ENCODE measurements around the gene KLHL29.

GRCh38 chr2:23616630-23617029 is 231.7 kb downstream of the KLHL29 start:
- TF ChIP-seq, protein P1, sequence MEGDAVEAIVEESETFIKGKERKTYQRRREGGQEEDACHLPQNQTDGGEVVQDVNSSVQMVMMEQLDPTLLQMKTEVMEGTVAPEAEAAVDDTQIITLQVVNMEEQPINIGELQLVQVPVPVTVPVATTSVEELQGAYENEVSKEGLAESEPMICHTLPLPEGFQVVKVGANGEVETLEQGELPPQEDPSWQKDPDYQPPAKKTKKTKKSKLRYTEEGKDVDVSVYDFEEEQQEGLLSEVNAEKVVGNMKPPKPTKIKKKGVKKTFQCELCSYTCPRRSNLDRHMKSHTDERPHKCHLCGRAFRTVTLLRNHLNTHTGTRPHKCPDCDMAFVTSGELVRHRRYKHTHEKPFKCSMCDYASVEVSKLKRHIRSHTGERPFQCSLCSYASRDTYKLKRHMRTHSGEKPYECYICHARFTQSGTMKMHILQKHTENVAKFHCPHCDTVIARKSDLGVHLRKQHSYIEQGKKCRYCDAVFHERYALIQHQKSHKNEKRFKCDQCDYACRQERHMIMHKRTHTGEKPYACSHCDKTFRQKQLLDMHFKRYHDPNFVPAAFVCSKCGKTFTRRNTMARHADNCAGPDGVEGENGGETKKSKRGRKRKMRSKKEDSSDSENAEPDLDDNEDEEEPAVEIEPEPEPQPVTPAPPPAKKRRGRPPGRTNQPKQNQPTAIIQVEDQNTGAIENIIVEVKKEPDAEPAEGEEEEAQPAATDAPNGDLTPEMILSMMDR (IDR thresholded peaks at IDR 0.05) = no peak
- TF ChIP-seq POLR2AphosphoS5 (IDR thresholded peaks at IDR 0.05; ENCODE audit: low read depth, low read length) = no peak

All from Panc1 (cell line).